HG02884 (cell line): ENCODE results near the gene TAF11.
"Not testable (repeated sequence)": the region's sequence is repeated elsewhere in the genome, so short reads cannot be mapped to it uniquely, and the experiment has no call there.

Source experiments
- ATAC-seq: cut with Tn5 transposase; IDR thresholded peaks from one replicate; pipeline ENCODE4 v1.9.1; 2021; ENCODE audit warnings: mild to moderate bottlenecking, moderate library complexity; ENCODE audit not compliant: unreplicated experiment

The TAF11 gene, protein sequence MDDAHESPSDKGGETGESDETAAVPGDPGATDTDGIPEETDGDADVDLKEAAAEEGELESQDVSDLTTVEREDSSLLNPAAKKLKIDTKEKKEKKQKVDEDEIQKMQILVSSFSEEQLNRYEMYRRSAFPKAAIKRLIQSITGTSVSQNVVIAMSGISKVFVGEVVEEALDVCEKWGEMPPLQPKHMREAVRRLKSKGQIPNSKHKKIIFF

GRCh38 chr6:34887753-34888513 lies at the start of gene TAF11:
Gene TAF11 (minus strand): TSS chr6:34888042. CDS start chr6:34887957, 85 bp downstream.
- peak; percentile 70 for ATAC-seq

DNA sequence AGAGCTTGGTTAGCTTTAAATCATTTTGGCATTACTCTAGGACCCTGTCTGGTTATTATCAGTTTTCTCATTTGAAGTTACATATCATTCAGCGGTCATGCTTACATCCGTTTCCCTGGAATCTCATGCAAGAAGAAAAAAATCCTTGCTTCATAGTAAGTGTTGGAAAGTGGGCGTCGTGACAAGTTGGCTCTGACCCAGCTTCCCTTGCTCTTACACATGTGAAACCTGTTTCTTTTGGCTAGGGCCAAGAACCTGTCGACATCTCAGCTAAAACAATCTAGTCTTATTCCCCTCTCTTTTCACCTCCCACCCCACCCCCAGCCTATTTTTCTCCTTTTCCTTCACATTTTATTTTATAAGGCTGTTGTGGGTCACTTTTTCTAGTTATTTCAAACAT lies 46.7 kb upstream of the TAF11 start:
- ATAC-seq, result no peak

DNA sequence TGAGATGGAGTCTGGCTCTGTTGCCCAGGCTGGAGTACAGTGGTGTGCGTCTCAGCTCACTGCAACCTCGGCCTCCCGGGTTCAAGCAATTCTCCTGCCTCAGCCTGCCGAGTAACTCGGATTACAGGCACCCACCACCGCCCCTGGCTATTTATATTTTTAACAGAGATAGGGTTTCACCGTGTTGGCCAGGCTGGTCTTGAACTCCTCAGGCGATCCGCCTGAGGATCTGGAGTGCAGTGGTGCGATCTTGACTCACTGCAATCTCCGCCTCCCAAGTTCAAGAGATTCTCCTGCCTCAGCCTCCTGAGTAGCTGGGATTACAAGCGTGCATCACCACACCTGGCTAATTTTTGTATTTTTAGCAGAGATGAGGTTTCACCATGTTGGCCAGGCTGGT lies 44.4 kb upstream of the TAF11 start:
- ATAC-seq, result not testable (repeated sequence)

- ATAC-seq, result no peak
Observed at GRCh38 chr6:34930221-34930620, 42.4 kb upstream of the TAF11 start.

GRCh38 chr6:34929241-34929978 lies 41.6 kb upstream of the TAF11 start:
- no peak for ATAC-seq

GRCh38 chr6:34928695-34929094 lies 40.9 kb upstream of the TAF11 start:
- ATAC-seq, result no peak

- ATAC-seq, result no peak
Observed at GRCh38 chr6:34928220-34928619, 40.4 kb upstream of the TAF11 start.

DNA sequence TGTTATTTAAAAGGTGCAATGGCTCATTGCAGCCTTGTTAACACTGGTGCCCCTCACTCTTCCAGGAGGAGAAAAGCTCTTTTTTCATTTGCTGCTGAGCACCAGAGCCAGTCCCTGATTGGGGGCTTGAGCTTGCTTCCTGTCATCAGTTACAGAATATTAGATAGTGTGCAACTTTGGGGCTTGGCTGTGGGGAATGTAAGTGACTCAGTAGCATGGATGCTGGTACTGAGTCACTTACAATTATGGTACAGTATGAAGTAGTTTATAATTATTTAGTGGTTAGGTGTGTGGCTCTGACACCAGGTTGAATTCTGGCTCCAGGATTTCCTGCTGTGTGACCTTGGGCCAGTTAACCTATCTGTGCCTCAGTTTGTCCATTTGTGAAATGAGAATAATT lies 38.8 kb upstream of the TAF11 start:
- ATAC-seq, result no peak

GRCh38 chr6:34924831-34925625 lies 37.2 kb upstream of the TAF11 start:
- no peak for ATAC-seq

DNA sequence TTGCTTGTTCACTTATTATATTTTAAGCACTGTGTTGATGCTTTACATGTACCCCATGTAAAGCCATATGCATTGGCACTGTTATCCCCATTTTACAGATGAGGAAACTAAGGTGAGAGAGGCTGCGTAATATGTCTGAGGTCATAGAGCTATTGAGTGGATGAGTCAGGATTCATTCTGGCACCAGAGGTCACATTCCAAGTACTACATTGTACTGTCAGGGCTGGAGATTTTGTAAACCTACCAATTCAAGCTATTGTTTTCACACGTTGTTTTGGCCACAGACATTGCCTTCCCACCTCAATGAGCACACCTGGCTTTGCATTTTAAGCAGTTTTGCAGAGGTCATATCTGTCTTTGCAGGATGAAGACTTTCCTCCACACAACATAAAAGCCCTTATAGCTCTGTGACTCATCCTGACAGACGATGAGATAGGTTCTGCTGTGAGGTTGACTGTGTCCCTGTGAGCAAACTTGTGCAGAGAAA lies 34.4 kb upstream of the TAF11 start:
- no peak for ATAC-seq

DNA sequence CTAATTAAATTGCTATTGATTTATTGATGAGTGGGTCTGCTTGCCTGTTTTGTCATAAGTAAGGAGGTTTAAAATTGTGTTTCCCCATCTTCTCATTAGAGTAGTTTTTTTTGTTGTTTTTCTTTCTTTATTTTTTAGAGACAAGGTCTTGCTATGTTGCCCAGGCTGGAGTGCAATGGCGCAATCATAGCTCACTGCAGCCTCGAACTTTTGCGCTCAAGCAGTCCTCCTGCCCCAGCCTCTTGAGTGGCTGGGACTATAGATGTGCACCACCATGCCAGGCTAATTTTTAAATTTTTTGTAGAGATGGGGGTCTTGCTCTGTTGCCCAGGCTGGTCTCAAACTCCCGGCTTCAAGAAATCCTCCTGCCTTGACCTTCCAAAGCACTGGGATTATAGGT lies 32.3 kb upstream of the TAF11 start:
- no peak for ATAC-seq

DNA sequence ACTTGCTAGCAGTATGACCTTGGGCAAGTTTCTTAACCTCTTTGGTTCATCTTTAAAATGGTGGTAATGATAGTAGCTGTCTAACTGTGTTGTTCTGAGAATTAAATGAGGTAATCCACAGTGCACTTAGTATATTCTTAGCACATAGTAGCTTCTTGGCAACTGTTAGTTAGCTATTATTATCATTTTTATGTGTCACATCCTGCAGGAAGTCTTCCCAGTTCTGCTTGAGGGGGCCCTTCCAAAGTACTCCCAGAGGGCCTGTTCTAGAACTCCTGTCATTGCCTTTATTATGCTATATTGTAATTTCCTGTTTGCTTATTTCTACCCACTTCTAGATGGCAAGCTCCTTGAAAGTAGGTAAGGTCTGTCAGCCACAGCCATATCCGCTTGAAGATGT lies 31.8 kb upstream of the TAF11 start:
- no peak for ATAC-seq

GRCh38 chr6:34917626-34918285 lies 29.9 kb upstream of the TAF11 start:
- no peak for ATAC-seq

GRCh38 chr6:34916348-34916967 lies 28.6 kb upstream of the TAF11 start:
- no peak for ATAC-seq

DNA sequence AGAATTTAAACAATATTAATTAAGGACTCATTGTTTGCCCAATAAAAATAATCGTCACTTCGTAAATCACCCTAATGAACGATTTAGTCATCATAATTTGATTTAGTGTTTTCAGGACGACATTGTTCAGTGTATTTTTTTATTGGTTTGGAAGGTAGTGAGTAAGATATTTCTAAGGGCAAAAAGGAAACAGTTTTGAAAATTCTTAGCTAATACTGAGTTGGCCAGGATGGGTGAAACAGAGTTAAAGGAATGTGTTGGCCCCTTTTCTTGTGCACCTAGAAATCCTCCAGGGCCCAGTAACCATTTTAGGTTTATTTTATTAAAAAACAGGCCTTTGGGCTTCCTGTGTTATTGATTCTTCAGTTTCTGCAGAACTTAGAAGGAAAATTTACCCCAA lies 26.5 kb upstream of the TAF11 start:
- ATAC-seq, result no peak

- no peak for ATAC-seq
Observed at GRCh38 chr6:34912715-34913464, 25.0 kb upstream of the TAF11 start.

GRCh38 chr6:34911822-34912221 lies 24.0 kb upstream of the TAF11 start:
- no peak for ATAC-seq

GRCh38 chr6:34909320-34909883 lies 21.6 kb upstream of the TAF11 start:
- no peak for ATAC-seq

DNA sequence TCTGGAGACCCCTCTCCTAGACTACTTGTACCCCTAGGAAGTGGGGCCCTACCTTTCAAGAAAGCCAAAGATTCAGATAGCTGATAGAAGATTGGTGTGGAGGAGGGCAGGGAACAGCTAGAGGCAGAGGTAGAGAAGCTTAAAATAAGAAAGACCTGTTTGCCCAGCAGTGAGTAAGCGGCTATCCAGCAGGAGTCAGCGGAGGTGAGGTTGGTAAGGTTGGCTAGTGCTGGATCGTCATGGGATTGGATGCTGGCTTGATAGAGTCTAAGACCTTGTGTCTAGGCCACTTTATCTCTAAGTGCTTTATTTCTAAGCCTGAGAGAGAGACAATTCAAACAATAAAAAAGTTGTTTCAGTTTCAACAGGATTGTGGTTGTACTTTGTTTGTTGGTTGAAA lies 20.4 kb upstream of the TAF11 start:
- ATAC-seq, result no peak
